Left lung (tissue), 10 donors: Measurements from ENCODE around the gene MFSD6. TPM values are rescaled to one million over a fixed set of nuclear protein-coding genes. Genes with fewer than 3 reads are reported as not detected.

Source experiments
- ATAC-seq: fragments of 200-7000 bp; cut with Tn5 transposase; one replicate; pipeline ENCODE4 v1.9.1; 2020; ENCODE audit warnings: moderate library complexity
- DNase-seq, 4 donors: peaks; one replicate each; pipeline ENCODE4 v3.0.0-alpha.2; 2013 to 2020
- H3K27ac ChIP-seq, 2 donors: fragments of 200-600 bp; sonication (generic) in 1 of 2; one replicate each; pipeline versions ENCODE4 v1.5.0 to v1.8.0; 2020 to 2021
- H3K27me3 ChIP-seq, 2 donors: fragments of 200-600 bp; sonication (generic) in 1 of 2; one replicate each; pipeline versions ENCODE4 v1.5.0 to v1.8.0; 2020 to 2021
- H3K36me3 ChIP-seq, 2 donors: fragments of 200-600 bp; sonication (generic) in 1 of 2; one replicate each; pipeline versions ENCODE4 v1.5.0 to v1.8.0; 2020 to 2021
- H3K4me1 ChIP-seq, 2 donors: fragments of 200-600 bp; one replicate each; pipeline ENCODE4 v1.8.0; 2021
- H3K4me3 ChIP-seq, 2 donors: fragments of 200-600 bp; sonication (generic) in 1 of 2; one replicate each; pipeline versions ENCODE4 v1.5.0 to v1.8.0; 2020 to 2021; ENCODE audit warnings: mild to moderate bottlenecking in 1 of 2
- H3K9me3 ChIP-seq, 2 donors: fragments of 200-600 bp; sonication (generic) in 1 of 2; one replicate each; pipeline versions ENCODE4 v1.5.0 to v1.8.0; 2020 to 2021
- intact Hi-C, 2 donors: fragments of 100-400 bp; cut with DNase I; formaldehyde crosslinking; loops; one replicate each; pipeline versions ENCODE4 v1.11.2 to v1.14.2; 2022
- polyA plus RNA-seq, 6 donors: library from polyadenylated mRNA; unstranded; fragments of 120-200 nt; gene quantifications; one replicate each; pipeline ENCODE4 v1.2.1, GENCODE V29; 2013; ENCODE audit not compliant: insufficient read length in 6 of 6
- total RNA-seq, 2 donors: library from RNA; stranded (reverse); fragmentation: NEBNext Ultra II Directional; extraction: Animal tissue kit (Norgen Biotek cat#: 25700); gene quantifications; one replicate each; pipeline ENCODE4 v1.2.1, GENCODE V29; 2021
- TF ChIP-seq, protein P1 (sequence below), 2 donors: fragments of 200-600 bp; sonication (generic) in 1 of 2; IDR thresholded peaks; one replicate each; pipeline versions ENCODE4 v1.5.0 to v1.8.0; 2021; ENCODE audit warnings: antibody characterized with exemption in 2 of 2
- donor health status: DM: no; HTN: yes; CAD: no.
- donor health status: DM: no; HTN: no; CAD: no.

The MFSD6 gene
- total and polyA plus RNA-seq, 8 donors: 21.5 to 46.6 (median 24.8) TPM

DNA sequence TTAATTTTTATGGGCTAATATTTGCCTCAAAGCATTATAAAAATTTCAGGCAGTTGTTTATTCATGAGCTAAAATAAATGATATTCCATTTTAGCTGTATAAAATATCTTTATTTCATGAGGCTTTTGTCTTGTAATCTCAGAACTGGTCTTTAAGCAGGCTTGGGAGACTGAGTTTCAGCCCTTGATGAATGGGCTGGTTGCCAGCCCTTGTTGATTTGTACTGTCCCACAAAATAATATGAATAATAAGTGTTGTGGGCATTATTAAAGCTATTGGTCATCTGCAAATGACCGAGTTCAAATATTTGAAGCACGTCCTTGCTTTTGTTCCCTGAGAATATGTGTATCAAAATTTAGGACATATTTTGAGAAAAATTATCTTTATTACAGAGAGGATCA, 46.6 kb upstream of the MFSD6 start:
- no peak overlapping the region for H3K4me3 ChIP-seq
- H3K9me3 ChIP-seq: no peaks in the 10 kb centered on the region
- no peak for DNase-seq
- H3K36me3 ChIP-seq: peaks cover 0 to 22% of the 10 kb centered on the region in 2 donors
- intact Hi-C loops: no loop called here
- no peak for ATAC-seq
- TF ChIP-seq, protein P1, sequence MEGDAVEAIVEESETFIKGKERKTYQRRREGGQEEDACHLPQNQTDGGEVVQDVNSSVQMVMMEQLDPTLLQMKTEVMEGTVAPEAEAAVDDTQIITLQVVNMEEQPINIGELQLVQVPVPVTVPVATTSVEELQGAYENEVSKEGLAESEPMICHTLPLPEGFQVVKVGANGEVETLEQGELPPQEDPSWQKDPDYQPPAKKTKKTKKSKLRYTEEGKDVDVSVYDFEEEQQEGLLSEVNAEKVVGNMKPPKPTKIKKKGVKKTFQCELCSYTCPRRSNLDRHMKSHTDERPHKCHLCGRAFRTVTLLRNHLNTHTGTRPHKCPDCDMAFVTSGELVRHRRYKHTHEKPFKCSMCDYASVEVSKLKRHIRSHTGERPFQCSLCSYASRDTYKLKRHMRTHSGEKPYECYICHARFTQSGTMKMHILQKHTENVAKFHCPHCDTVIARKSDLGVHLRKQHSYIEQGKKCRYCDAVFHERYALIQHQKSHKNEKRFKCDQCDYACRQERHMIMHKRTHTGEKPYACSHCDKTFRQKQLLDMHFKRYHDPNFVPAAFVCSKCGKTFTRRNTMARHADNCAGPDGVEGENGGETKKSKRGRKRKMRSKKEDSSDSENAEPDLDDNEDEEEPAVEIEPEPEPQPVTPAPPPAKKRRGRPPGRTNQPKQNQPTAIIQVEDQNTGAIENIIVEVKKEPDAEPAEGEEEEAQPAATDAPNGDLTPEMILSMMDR (IDR thresholded peaks at IDR 0.05): no peak
- H3K27ac ChIP-seq: no peak overlapping the region
- no peaks in the 10 kb centered on the region for H3K27me3 ChIP-seq
- H3K4me1 ChIP-seq: peaks cover 0 to 21% of the 10 kb centered on the region in 2 donors

DNA sequence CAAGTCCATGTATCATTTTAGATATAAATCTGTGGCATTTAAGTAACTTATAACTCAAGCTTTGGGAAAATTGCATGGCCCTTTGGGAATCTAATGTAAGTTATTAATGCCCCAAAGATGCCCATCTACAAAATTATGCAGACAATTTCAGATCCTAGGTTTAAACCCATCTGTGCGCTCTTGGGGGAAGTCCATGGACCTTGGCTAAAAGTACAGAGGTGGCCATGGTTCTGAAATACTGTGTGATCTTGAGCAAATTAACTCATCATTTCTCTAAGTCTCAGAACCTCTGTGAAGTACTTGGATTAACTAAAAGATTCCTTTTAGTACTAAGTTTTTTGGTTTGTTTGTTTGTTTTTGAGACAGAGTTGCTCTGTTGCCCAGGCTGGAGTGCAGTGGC, 45.3 kb upstream of the MFSD6 start:
- H3K27me3 ChIP-seq: no peaks in the 10 kb centered on the region
- H3K4me1 ChIP-seq: peaks cover 0 to 21% of the 10 kb centered on the region in 2 donors
- H3K4me3 ChIP-seq: no peak overlapping the region
- ATAC-seq (no peak), DNase-seq (no peak)
- no peak overlapping the region for H3K27ac ChIP-seq
- H3K36me3 ChIP-seq: peaks cover 0 to 30% of the 10 kb centered on the region in 2 donors
- intact Hi-C loops: no loop called here
- no peaks in the 10 kb centered on the region for H3K9me3 ChIP-seq
- TF ChIP-seq, protein P1 (IDR thresholded peaks at IDR 0.05): no peak

DNA sequence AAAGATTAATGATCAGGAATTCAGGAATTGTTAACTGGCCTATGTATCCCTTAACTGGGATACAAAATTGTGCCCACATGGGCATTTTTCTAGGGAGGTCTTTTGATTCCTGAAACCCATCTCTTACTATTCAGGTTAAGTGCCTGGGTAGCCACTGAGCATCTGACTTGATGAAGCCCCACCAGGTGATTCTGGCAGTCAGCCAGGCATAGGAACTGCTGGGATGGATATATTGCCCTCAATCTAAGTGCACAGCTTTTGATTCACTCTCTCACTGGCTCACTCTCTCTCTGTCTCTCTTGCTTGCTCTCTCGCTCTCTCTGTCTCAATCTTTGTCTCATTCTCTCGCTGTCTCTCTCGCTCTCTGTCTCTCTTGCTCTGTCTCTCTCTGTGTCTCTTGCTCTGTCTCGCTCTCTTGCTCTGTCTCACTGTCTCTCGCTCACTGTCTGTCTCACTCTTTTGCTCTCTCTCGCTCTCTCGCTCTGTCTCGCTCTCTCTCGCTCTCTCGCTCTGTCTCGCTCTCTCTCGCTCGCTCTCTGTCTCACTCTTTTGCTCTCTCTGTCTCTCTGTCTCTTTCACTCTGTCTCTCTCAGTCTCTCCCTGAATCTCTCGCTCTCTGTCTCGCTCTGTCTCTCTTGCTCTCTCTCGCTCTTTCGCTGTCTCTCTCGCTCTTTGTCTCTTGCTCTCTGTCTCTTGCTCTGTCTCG, 42.5 kb upstream of the MFSD6 start:
- intact Hi-C loops: no loop called here
- H3K36me3 ChIP-seq: peaks cover 0 to 58% of the 10 kb centered on the region in 2 donors
- DNase-seq (no peak), ATAC-seq (no peak)
- no peaks in the 10 kb centered on the region for H3K9me3 ChIP-seq
- no peaks in the 10 kb centered on the region for H3K27me3 ChIP-seq
- no peak overlapping the region for H3K27ac ChIP-seq
- TF ChIP-seq, protein P1 (IDR thresholded peaks at IDR 0.05): no peak
- no peaks in the 10 kb centered on the region for H3K4me1 ChIP-seq
- H3K4me3 ChIP-seq: no peak overlapping the region

DNA sequence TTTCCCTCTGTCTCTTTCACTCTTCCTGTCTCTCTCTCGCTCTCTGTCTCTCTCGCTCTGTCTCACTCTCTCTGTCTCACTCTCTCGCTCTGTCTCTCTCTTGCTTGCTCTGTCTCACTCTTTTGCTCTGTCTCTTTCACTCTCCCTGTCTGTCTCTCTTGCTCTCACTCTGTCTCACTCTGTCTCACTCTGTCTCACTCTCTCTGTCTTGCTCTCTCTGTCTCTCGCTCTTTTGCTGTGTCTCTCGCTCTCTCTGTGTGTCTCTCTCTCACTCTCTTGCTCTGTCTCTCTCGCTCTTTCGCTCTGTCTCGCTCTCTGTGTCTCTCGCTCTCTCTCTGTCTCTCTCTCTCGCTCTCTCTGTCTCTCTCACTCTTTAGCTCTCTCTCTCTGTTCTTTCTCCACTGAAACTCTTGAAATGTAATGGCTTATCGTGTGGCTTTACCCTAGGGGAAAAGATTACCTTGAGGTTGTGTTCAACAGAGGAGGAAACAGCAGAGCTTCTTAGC, 41.9 kb upstream of the MFSD6 start:
- DNase-seq (no peak), ATAC-seq (no peak)
- Histone ChIP-seq H3K4me1 (no peaks in the 10 kb centered on the region), H3K36me3 (peaks cover 0 to 64% of the 10 kb centered on the region in 2 donors), H3K27ac (no peak overlapping the region), H3K27me3 (no peaks in the 10 kb centered on the region), H3K4me3 (no peak overlapping the region), H3K9me3 (no peaks in the 10 kb centered on the region)
- TF ChIP-seq, protein P1 (IDR thresholded peaks at IDR 0.05): no peak
- intact Hi-C loops: no loop called here

DNA sequence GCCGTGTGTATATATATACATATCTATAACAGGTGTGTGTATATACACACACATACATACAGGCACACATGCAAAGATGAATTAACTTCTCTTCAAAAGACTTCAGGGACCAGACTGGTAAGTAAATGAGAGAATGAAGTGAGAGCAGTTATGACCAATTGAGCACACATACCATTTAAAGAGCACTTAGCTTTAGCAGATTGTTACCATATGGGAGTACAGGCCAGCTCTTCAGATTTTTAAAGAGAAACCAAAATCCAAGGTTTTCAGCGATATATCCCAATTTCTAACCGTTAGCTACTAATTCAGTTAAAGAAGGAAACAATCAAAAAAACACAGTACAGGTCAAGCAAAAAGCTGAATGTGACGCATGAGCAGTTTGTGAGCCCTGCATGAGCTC, 41.1 kb upstream of the MFSD6 start:
- Histone ChIP-seq H3K36me3 (peaks cover 0 to 68% of the 10 kb centered on the region in 2 donors), H3K27me3 (no peaks in the 10 kb centered on the region), H3K4me3 (no peak overlapping the region), H3K9me3 (no peaks in the 10 kb centered on the region), H3K4me1 (no peaks in the 10 kb centered on the region), H3K27ac (no peak overlapping the region)
- intact Hi-C loops: no loop called here
- TF ChIP-seq, protein P1 (IDR thresholded peaks at IDR 0.05): no peak
- DNase-seq (no peak), ATAC-seq (no peak)
